OCI-LY7 (cell line): ENCODE data around the gene SLC6A4.

ENCODE experiments used
- CTCF ChIP-seq: fragments of 200-600 bp; sonication (generic); conservative IDR thresholded peaks from 2 replicates; pipeline ENCODE4 v1.5.1; 2014; ENCODE audit warnings: mild to moderate bottlenecking, antibody characterized with exemption, low read length, moderate library complexity, mixed read lengths
- EZH2phosphoT487 ChIP-seq: fragments of 200-600 bp; sonication (generic); IDR thresholded peaks from 2 replicates; pipeline ENCODE4 v1.6.1; 2018; ENCODE audit warnings: low read depth, borderline replicate concordance, mild to moderate bottlenecking, mixed run types, antibody characterized with exemption, low read length, moderate library complexity, mixed read lengths

- TF ChIP-seq CTCF (no peak), EZH2phosphoT487 (no peak)
Measured at GRCh38 chr17:30234964-30235363, 533 bp downstream of the SLC6A4 start.
